HCT116 (cell line): ENCODE data around the gene ADGRB3.

ENCODE experiments used
- CTCF ChIP-seq, 3 experiments: fragments of 200-600 bp in 1 of 3; sonication (generic) in 1 of 3; IDR thresholded peaks in 2 of 3; conservative IDR thresholded peaks in 1 of 3; 2 replicates each; pipeline ENCODE4 v1.5.1; 2012 to 2017; ENCODE audit warnings: low read depth in 2 of 3, low read length in 2 of 3, antibody characterized with exemption in 1 of 3, borderline replicate concordance in 1 of 3, control low read depth in 1 of 3, mild to moderate bottlenecking in 1 of 3, mixed read lengths in 1 of 3, mixed run types in 1 of 3, moderate library complexity in 1 of 3; ENCODE audit not compliant: insufficient read depth in 1 of 3
- FOSL1 ChIP-seq: IDR thresholded peaks from 2 replicates; pipeline ENCODE4 v1.6.1; 2012; ENCODE audit warnings: low read depth
- POLR2A ChIP-seq: IDR thresholded peaks from 2 replicates; pipeline ENCODE4 v1.7.0; 2011; ENCODE audit warnings: borderline replicate concordance; ENCODE audit not compliant: insufficient read depth, insufficient read length; ENCODE audit errors: extremely low read depth
- POLR2AphosphoS5 ChIP-seq: IDR thresholded peaks from 2 replicates; pipeline ENCODE4 v1.6.1; 2011; ENCODE audit warnings: mild to moderate bottlenecking, low read depth, low read length, moderate library complexity
- SP1 ChIP-seq: IDR thresholded peaks from 2 replicates; pipeline ENCODE4 v1.6.1; 2012; ENCODE audit warnings: low read depth
- ZFX ChIP-seq: fragments of 450-650 bp; IDR thresholded peaks from 2 replicates; pipeline ENCODE4 v1.6.1; 2017

- TF ChIP-seq ZFX: no peak
- TF ChIP-seq CTCF (IDR thresholded peaks at IDR 0.05 in 2 of 3, conservative IDR thresholded peaks at IDR 0.05 in 1 of 3; ENCODE audit: borderline replicate concordance in 1 of 3, insufficient read depth in 1 of 3, low read depth in 2 of 3, low read length in 2 of 3): no peak
- TF ChIP-seq POLR2A: no peak
- TF ChIP-seq FOSL1: no peak
- TF ChIP-seq POLR2AphosphoS5: no peak
- TF ChIP-seq SP1: no peak
These were observed 2.3 kb upstream of the ADGRB3 start for GRCh38 chr6:68632734-68633133.
